HFFc6 (cell line): ENCODE data around the gene CACHD1. TPM values are rescaled to one million over a fixed set of nuclear protein-coding genes. Genes with fewer than 3 reads are reported as not detected.

Experiments
- DNase-seq: peaks from one replicate; pipeline ENCODE4 v3.0.0-alpha.2; 2018
- H3K27ac Mint-ChIP-seq: 2 replicates; pipeline ENCODE4 v1.8.0; 2020; ENCODE audit warnings: mild to moderate bottlenecking, mixed read lengths
- H3K27me3 Mint-ChIP-seq: 2 replicates; pipeline ENCODE4 v1.8.0; 2021; ENCODE audit warnings: mild to moderate bottlenecking, moderate library complexity, mixed read lengths; ENCODE audit not compliant: insufficient read depth
- H3K36me3 Mint-ChIP-seq: 2 replicates; pipeline ENCODE4 v1.8.0; 2021; ENCODE audit warnings: low read depth, mixed read lengths
- H3K4me1 Mint-ChIP-seq: 2 replicates; pipeline ENCODE4 v1.8.0; 2020; ENCODE audit warnings: low read depth, mixed read lengths
- H3K4me3 Mint-ChIP-seq: 2 replicates; pipeline ENCODE4 v1.8.0; 2020; ENCODE audit warnings: mild to moderate bottlenecking, moderate library complexity, mixed read lengths
- H3K9me3 Mint-ChIP-seq: 2 replicates; pipeline ENCODE4 v1.8.0; 2020; ENCODE audit warnings: mild to moderate bottlenecking, mixed read lengths
- CTCF ChIP-seq: fragments of 200-600 bp; sonication (generic); IDR thresholded peaks from 2 replicates; pipeline ENCODE4 v1.5.0; 2021; ENCODE audit warnings: antibody characterized with exemption, mild to moderate bottlenecking
- total RNA-seq, 6 experiments: library from RNA; stranded (reverse); fragmentation: NEBNext Ultra II Directional; extraction: Animal tissue kit (Norgen Biotek cat#: 25700); gene quantifications; 2 replicates in 1 of 6; 3 replicates in 5 of 6; pipeline ENCODE4 v1.2.3, GENCODE V29; 2021

Gene CACHD1
- total RNA-seq, 6 experiments from 2014 or later = 3.9 to 5.5 (median 5.1) TPM

GRCh38 chr1:64685765-64686341, 215.9 kb downstream of the CACHD1 start:
- Mint-ChIP-seq H3K4me3 (no peak overlapping the region), H3K27me3 (peaks cover 2% of the 10 kb centered on the region; the same call in 1 of the 2 replicates), H3K27ac (no peak overlapping the region), H3K9me3 (no peaks in the 10 kb centered on the region), H3K4me1 (peaks cover 22% of the 10 kb centered on the region), H3K36me3 (peaks cover 5% of the 10 kb centered on the region)
- DNase-seq = no peak
- TF ChIP-seq CTCF = no peak

DNA sequence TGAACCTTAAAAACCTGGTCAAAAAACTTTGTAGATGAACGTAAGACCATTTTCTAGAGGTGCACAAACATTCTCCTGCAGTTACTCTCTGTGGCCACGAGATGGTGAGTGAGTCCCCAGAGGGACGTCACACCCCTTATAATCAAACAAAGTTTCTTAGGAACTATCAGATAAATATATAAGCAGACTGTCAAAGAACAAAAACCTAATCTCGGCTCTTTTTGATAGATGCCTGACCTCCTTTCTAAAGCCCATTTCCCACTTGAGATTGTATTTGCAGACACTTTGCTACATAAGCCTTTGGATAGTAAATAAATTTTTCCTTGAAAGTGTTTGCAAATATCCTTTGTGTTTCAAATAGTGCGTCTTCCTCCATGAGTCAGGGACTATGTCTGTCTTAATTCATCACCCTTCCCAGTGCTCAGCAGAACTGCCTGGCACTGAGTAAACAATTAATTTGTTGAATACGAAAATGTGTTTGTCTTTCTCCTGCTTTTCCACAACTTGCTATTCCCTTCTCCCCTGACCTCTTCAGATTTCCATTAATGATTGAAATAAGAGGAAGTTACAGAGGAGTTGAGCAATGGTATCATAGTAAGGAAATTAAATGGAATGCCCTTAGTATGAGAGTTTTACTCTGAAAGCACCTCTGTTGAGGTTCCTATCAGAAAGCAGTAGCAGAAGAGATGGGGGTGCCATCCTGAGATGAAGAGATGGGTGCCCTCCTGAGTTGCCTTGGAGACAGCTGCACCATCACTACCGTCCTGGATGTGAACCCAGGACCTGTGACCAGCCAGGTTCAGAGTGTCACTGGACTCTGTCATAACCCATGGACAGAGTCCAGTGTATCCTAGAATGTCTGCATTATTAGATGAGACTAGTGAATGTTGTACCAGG, 217.1 kb downstream of the CACHD1 start:
- Mint-ChIP-seq H3K4me1 (peaks cover 33% of the 10 kb centered on the region), H3K4me3 (peak overlapping the region; percentile 52; the same call in 1 of the 2 replicates), H3K27me3 (peaks cover 2% of the 10 kb centered on the region; the same call in 1 of the 2 replicates), H3K27ac (peak overlapping the region; percentile 66), H3K36me3 (peaks cover 4% of the 10 kb centered on the region), H3K9me3 (no peaks in the 10 kb centered on the region)
- peak; percentile 36 for DNase-seq
- TF ChIP-seq CTCF = peak; percentile 90

DNA sequence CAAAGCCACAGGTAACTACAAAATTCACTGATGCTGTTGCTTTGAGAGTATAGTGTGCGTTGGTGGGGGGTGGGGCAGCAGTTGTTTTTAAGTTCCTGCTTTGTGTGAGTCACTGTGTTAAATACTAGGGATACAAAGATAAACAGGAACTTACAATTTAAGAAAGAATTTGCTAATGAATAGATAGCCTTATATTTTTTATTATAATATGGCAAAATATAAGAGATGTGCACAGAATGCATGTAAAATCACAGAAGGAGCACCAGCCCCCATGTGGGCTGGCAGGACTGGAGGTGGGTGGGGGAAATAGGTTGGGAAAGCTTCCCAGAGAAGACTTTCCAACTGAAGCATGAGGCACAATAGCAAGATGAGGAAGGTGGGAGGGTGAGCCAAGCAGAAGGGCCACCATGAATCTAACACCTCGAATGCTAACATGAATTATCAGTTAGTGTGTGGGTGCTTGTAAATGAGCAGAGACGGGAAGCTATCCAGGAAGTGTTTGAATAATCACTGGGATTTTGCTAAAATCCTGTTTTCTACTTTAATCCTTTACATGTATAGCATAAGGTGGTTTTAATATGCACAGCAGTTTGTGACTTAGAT, 217.9 kb downstream of the CACHD1 start:
- peak; percentile 37 for DNase-seq
- Mint-ChIP-seq H3K27me3 (peaks cover 2% of the 10 kb centered on the region; the same call in 1 of the 2 replicates), H3K4me3 (no peak overlapping the region), H3K4me1 (peaks cover 34% of the 10 kb centered on the region), H3K27ac (peak overlapping the region; percentile 66), H3K9me3 (no peaks in the 10 kb centered on the region), H3K36me3 (no peaks in the 10 kb centered on the region)
- no peak for TF ChIP-seq CTCF

DNA sequence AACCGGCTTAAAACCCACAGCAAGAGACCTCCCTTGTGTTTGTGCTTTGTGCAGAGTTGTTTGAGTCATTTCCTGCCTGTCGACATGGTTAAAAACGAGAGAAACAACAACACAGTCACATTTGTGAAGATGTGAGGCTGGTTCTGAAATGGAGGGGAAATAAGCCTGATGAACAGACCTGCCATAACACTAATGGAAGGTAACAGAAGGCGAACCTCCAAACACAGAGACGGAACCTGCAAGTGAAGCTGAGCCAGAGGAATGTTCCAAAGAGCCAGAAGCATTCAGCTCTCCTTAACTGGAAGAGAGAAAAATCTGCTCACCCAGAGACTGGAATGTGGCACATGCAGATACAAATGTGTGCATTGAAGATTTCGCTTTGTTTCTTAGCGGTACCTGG, 221.7 kb downstream of the CACHD1 start:
- peaks cover 2% of the 10 kb centered on the region; the same call in 1 of the 2 replicates for H3K27me3 Mint-ChIP-seq
- no peaks in the 10 kb centered on the region for H3K9me3 Mint-ChIP-seq
- no peak for TF ChIP-seq CTCF
- H3K36me3 Mint-ChIP-seq = no peaks in the 10 kb centered on the region
- H3K27ac Mint-ChIP-seq = peak overlapping the region; percentile 71; the same call in 1 of the 2 replicates
- no peak overlapping the region for H3K4me3 Mint-ChIP-seq
- DNase-seq = no peak
- peaks cover 31% of the 10 kb centered on the region for H3K4me1 Mint-ChIP-seq

GRCh38 chr1:64692911-64693310, 223.0 kb downstream of the CACHD1 start:
- H3K27me3 Mint-ChIP-seq = peaks cover 2% of the 10 kb centered on the region; the same call in 1 of the 2 replicates
- H3K4me3 Mint-ChIP-seq = no peak overlapping the region
- H3K27ac Mint-ChIP-seq = no peak overlapping the region
- peaks cover 19% of the 10 kb centered on the region for H3K4me1 Mint-ChIP-seq
- no peak for DNase-seq
- no peaks in the 10 kb centered on the region for H3K9me3 Mint-ChIP-seq
- no peak for TF ChIP-seq CTCF
- no peaks in the 10 kb centered on the region for H3K36me3 Mint-ChIP-seq
